ENCODE data around the gene AMDHD1. TPM values are rescaled to one million over a fixed set of nuclear protein-coding genes. Genes with fewer than 3 reads are reported as not detected.
A peak's percentile ranks its signal among the peaks of the same experiment; 100 is the strongest.

AMDHD1 gene
- total RNA-seq (0.15 and 0.25 TPM in 2 replicates), polyA plus RNA-seq (0.06 TPM in 1 of 2 replicates, not detected in the other)

- peak; percentile 31 for TF ChIP-seq CTCF (IDR thresholded peaks at IDR 0.05; ENCODE audit: low read depth, low read length)
- peaks cover 6% of the 10 kb centered on the region for H3K4me1 ChIP-seq (ENCODE audit: low read depth)
- DNase-seq (ENCODE audit: low read depth in 1 of 2, low spot score in 1 of 2): peak; percentile 55 to 82
- peaks cover 25% of the 10 kb centered on the region for H3K27me3 ChIP-seq
- H3K36me3 ChIP-seq: no peaks in the 10 kb centered on the region
- H3K4me3 ChIP-seq: peak within 1 kb of the TSS; percentile 89
- H3K27ac ChIP-seq: no peak within 1 kb of the TSS
- no peaks in the 10 kb centered on the region for H3K9me3 ChIP-seq (ENCODE audit: low read depth)
These were observed at the start of gene AMDHD1 for GRCh38 chr12:95943330-95943842. AMDHD1 (plus strand) TSS chr12:95943331; CDS start chr12:95943399, 68 bp downstream.

GRCh38 chr12:95896846-95897245 lies 46.3 kb upstream of the AMDHD1 start:
- no peaks in the 10 kb centered on the region for H3K27me3 ChIP-seq
- H3K36me3 ChIP-seq: no peaks in the 10 kb centered on the region
- no peak for TF ChIP-seq CTCF (IDR thresholded peaks at IDR 0.05; ENCODE audit: low read depth, low read length)
- no peak for DNase-seq (ENCODE audit: low read depth in 1 of 2, low spot score in 1 of 2)
- H3K9me3 ChIP-seq (ENCODE audit: low read depth): no peaks in the 10 kb centered on the region
- no peaks in the 10 kb centered on the region for H3K4me1 ChIP-seq (ENCODE audit: low read depth)
- H3K4me3 ChIP-seq: no peak overlapping the region
- no peak overlapping the region for H3K27ac ChIP-seq

- TF ChIP-seq CTCF (IDR thresholded peaks at IDR 0.05; ENCODE audit: low read depth, low read length): no peak
- Histone ChIP-seq H3K4me1 (ENCODE audit: low read depth) (no peaks in the 10 kb centered on the region), H3K9me3 (ENCODE audit: low read depth) (no peaks in the 10 kb centered on the region), H3K36me3 (no peaks in the 10 kb centered on the region), H3K27me3 (no peaks in the 10 kb centered on the region), H3K4me3 (no peak overlapping the region), H3K27ac (no peak overlapping the region)
- DNase-seq (ENCODE audit: low read depth in 1 of 2, low spot score in 1 of 2): no peak
These were observed 45.0 kb upstream of the AMDHD1 start for GRCh38 chr12:95898081-95898480.

GRCh38 chr12:95908573-95908972 lies 34.6 kb upstream of the AMDHD1 start:
- H3K4me3 ChIP-seq: no peak overlapping the region
- no peaks in the 10 kb centered on the region for H3K4me1 ChIP-seq (ENCODE audit: low read depth)
- no peaks in the 10 kb centered on the region for H3K27me3 ChIP-seq
- no peak overlapping the region for H3K27ac ChIP-seq
- no peaks in the 10 kb centered on the region for H3K36me3 ChIP-seq
- peak in 1 of 2 donors; percentile 77 for DNase-seq (ENCODE audit: low read depth in 1 of 2, low spot score in 1 of 2)
- no peaks in the 10 kb centered on the region for H3K9me3 ChIP-seq (ENCODE audit: low read depth)
- no peak for TF ChIP-seq CTCF (IDR thresholded peaks at IDR 0.05; ENCODE audit: low read depth, low read length)

GRCh38 chr12:95909871-95910270 lies 33.3 kb upstream of the AMDHD1 start:
- Histone ChIP-seq H3K27me3 (no peaks in the 10 kb centered on the region), H3K36me3 (no peaks in the 10 kb centered on the region), H3K4me1 (ENCODE audit: low read depth) (no peaks in the 10 kb centered on the region), H3K9me3 (ENCODE audit: low read depth) (no peaks in the 10 kb centered on the region), H3K4me3 (no peak overlapping the region), H3K27ac (no peak overlapping the region)
- no peak for DNase-seq (ENCODE audit: low read depth in 1 of 2, low spot score in 1 of 2)
- no peak for TF ChIP-seq CTCF (IDR thresholded peaks at IDR 0.05; ENCODE audit: low read depth, low read length)

All from cardiac muscle cell (in vitro differentiated cells and primary cell).